Activated CD8-positive, alpha-beta memory T cell treated with anti-CD3 and anti-CD28 coated beads for 48 hours (primary cell): Measurements from ENCODE around the gene GYPA.
"Not testable (repeated sequence)": the region's sequence is repeated elsewhere in the genome, so short reads cannot be mapped to it uniquely, and the experiment has no call there.

Experiments
- DNase-seq, 3 experiments: peaks; one replicate each; pipeline ENCODE4 v3.0.0-alpha.2; 2020; ENCODE audit warnings: low read depth in 2 of 3, low spot score in 2 of 3

Gene GYPA

GRCh38 chr4:144140594-144141295 lies at the start of gene GYPA:
GYPA (minus strand) TSS chr4:144140718; CDS start chr4:144140635, 83 bp downstream.
- DNase-seq, result not testable (repeated sequence)

- no peak for DNase-seq
Observed at GRCh38 chr4:144190009-144190408, 49.5 kb upstream of the GYPA start.

- DNase-seq, result no peak
Observed at GRCh38 chr4:144189121-144189520, 48.6 kb upstream of the GYPA start.

DNA sequence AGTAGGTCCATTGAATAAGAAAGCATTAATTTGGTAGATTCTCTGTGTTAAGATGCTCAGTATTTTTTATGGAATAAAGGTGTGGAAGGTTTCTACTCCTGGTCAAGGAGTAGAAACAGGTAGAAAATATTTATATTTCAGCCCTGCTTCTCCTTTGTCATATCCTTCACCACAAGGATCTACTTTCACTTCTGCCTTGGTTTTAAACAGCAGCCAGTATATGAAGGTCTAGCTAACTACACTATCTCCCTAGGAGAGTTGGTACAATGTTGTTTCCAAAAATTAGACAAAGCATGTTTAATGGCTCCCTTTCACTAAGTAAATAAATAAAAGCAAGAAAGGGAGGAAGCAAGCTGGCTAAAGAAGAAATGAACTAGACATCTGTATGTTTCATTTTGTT lies 44.6 kb upstream of the GYPA start:
- DNase-seq, result no peak

DNA sequence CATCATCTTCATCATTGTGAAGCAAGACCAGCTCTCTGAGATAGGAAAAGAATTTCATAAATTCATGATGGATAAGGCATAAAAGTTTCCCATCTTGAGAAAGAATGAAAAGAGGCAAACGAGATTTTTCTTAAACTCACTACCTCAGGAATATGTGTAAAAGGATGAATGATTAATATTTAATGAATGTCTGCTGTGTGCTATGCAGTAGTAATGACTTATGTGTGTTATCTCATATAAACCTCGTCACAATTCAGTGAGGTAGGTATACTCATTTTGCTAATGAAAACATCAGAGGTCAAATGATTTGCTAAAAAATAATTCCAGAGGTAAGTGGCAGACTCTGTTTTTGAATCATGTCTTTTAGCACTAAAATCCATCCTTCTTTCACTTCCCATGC lies 42.6 kb upstream of the GYPA start:
- DNase-seq, result no peak

DNA sequence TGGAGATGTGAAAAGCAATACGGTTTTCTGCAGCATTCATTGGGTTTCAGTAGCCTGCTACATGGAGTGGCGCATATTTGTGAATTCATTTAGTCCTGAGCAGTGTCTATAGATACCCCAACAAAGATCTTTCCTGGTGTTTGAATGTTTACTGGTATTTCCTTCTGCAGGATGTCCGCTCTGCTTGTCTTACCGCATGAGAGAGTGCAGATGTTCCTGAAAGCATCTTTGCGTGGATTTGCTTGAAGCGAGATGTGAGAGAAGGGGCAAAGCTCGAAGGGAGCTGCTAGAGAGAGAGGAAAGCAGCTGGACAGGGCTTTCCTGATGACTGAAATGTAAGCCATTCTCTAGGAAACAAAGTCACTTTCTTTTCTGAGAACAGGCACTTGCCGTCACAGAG lies 40.9 kb upstream of the GYPA start:
- DNase-seq, result no peak

- DNase-seq, result no peak
Observed at GRCh38 chr4:144179152-144179739, 38.7 kb upstream of the GYPA start.

GRCh38 chr4:144178414-144178813 lies 37.9 kb upstream of the GYPA start:
- DNase-seq, result no peak

- no peak for DNase-seq
Observed at GRCh38 chr4:144176476-144176875, 36.0 kb upstream of the GYPA start.

DNA sequence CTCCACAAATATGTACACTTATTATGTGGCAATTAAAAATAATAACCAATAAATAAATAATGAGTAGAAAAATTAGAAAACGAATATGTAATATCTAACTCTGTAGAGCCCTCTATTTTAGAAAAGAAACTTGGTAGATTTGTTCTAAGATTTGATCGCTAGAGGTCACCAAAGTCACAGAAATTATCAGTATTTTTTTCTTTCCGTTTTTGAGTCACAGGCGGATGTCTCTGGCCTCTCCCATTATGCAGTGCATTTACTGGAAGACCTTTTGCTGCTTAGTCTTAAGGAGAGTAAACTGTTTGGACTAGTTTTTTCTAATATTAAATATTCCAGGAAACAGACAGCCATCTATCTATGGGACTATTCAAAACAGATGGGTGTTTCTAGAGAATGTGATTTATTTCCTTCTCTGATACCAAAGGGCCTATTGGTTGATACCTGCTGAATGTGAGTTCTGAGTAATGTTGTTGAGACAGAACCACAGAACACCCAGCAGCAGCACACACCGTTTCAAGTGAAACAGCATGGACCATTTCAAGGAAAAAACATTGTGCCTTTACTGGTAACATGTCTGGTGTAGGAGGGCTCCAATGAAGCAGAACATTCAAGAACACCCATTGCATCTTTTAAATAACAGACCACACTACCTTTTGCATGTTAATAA lies 34.0 kb upstream of the GYPA start:
- DNase-seq, result no peak

GRCh38 chr4:144171697-144172096 lies 31.2 kb upstream of the GYPA start:
- no peak for DNase-seq

- DNase-seq, result no peak
Observed at GRCh38 chr4:144169211-144169610, 28.7 kb upstream of the GYPA start.

- no peak for DNase-seq
Observed at GRCh38 chr4:144154044-144154443, 13.5 kb upstream of the GYPA start.

DNA sequence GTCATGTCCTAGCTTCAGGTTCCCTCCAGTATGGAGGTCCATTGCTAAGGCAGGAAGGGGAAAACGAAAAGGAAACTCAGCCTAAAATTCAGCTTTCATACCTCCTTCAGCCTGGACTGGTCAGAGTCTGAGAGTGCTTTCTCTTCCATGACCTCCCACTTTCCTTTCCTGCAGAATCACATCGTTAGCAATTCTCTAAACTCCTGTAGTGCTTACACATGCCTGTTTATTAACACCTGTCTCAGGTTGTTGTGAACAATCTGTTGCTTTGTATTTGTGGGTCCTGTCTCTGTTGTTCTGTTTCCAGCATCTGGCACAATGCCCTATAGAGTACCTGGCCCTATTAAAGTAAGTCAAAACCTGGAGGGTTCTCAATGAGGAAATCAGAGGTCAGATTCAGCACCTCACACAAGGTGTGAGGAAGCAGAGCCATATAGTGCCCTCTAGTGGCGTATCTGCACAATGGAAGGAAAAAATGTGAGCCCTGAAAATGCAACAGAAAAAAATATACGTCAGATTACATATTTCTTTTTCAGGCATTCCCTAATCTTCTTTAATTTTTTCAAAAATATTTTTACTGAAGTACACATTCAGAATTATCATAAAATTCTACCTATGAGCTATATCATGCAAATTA lies 2.3 kb upstream of the GYPA start:
- DNase-seq, result not testable (repeated sequence)

GRCh38 chr4:144141493-144141892 lies 975 bp upstream of the GYPA start:
- DNase-seq, result no peak

DNA sequence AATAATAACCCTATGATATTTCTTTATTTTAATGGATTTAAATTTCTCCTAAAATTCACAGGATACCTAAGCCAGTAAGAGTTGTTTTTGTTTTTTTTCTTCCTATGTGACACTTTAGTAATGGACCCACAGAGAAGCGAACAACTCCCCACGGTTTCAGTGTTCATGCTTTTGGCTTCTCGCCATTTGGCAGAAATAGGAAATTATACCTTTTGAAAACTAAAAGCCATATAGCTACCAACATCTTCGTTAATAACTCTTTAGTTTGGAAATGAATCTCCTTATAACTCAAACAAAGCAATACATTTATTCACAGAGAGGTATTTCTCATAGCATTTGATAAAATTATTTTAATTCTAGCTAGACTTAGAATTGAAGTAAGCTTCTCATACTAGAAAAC lies 527 bp downstream of the GYPA start:
- not testable (repeated sequence) for DNase-seq

DNA sequence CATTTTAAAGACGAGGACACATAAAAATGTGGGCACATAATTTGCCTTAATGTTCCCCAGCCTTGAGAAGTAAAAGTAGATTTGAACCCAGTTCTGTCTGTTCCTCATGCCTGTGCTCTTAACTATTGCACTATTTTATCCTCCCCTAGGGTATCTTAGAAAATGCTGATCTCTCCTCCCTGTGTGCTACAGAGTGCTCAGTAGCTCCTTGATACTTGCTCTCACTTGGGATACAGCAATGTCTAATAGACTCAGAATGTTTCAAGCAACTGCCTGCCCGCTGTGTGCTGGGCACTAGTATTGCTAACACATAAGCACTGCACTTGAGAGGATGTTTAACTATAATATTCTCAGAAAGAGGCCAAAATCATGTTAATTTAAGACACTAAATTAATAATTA lies 971 bp downstream of the GYPA start:
- DNase-seq, result not testable (repeated sequence)

GRCh38 chr4:144138239-144138638 lies 2.3 kb downstream of the GYPA start:
- DNase-seq, result not testable (repeated sequence)

GRCh38 chr4:144137137-144137931 lies 3.2 kb downstream of the GYPA start:
- not testable (repeated sequence) for DNase-seq

DNA sequence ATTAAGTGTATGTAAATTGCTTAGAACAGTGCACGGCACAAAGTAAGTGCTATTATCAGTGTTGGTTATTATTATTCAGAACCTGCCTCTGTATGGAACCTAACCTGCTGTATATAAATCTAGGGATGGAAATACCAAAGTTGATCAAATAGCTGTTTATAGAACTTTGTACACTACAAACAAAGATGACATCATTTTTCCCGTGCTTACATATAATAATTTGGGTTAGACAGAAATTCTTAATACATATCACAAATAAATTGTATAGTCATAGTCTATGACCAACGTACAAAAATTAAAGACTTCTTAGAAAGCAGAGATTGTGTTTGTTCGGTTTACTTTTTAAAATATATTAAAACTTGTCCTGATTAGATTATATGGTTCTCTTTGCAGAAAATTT lies 4.3 kb downstream of the GYPA start:
- DNase-seq, result not testable (repeated sequence)

DNA sequence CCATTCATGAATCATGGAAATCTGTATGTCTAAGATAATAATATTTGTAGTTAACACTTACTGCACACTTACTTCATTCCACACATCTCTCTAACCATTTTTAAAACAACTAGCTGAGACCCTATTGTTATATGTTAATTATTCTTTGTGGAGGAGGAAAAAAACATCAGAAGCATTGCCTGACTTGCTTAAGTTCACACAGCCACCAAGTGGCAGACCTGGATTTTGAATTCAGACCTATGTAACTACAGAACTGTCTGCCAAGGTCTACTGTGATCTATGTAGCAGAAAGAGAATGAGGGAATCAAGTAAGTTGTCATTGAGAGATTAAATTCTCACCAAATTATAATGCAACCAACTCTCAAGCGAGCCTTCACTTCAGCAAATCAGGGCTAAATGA lies 10.4 kb downstream of the GYPA start:
- DNase-seq, result not testable (repeated sequence)
